Osteoblast (primary cell): ENCODE data around the gene FMO1. TPM values are rescaled to one million over a fixed set of nuclear protein-coding genes. Genes with fewer than 3 reads are reported as not detected.

Experiments
- DNase-seq: peaks from one replicate; pipeline ENCODE4 v3.0.0; 2011; ENCODE audit warnings: low spot score, mixed read lengths; ENCODE audit not compliant: insufficient read length; ENCODE audit errors: missing footprints
- H2AFZ ChIP-seq: 2 replicates; pipeline ENCODE4 v1.6.0; 2011; ENCODE audit warnings: mild to moderate bottlenecking, low read length
- H3K27ac ChIP-seq: 2 replicates; pipeline ENCODE4 v1.5.1; 2011; ENCODE audit warnings: mild to moderate bottlenecking, low read depth, low read length, moderate library complexity
- H3K27me3 ChIP-seq: 2 replicates; pipeline ENCODE4 v1.6.0; 2012; ENCODE audit warnings: mild to moderate bottlenecking, control low read depth, inconsistent platforms, low read length, moderate library complexity; ENCODE audit not compliant: insufficient read depth
- H3K36me3 ChIP-seq: 2 replicates; pipeline ENCODE4 v1.5.1; 2011; ENCODE audit warnings: mild to moderate bottlenecking, low read length, control low read depth, moderate library complexity; ENCODE audit not compliant: insufficient read depth
- H3K4me1 ChIP-seq: 2 replicates; pipeline ENCODE4 v1.5.1; 2011; ENCODE audit warnings: mild to moderate bottlenecking, low read length, control low read depth, moderate library complexity; ENCODE audit not compliant: insufficient read depth
- H3K4me2 ChIP-seq: 2 replicates; pipeline ENCODE4 v1.6.0; 2011; ENCODE audit warnings: mild to moderate bottlenecking, low read length; ENCODE audit not compliant: insufficient read depth
- H3K4me3 ChIP-seq: fragments of 200-600 bp; sonication (generic); 3 replicates; pipeline ENCODE4 v1.5.1; 2012; ENCODE audit warnings: mild to moderate bottlenecking, low read length, inconsistent platforms; ENCODE audit not compliant: insufficient read depth
- H3K79me2 ChIP-seq: 2 replicates; pipeline ENCODE4 v1.6.0; 2012; ENCODE audit warnings: mild to moderate bottlenecking, low read length, control low read depth, inconsistent platforms; ENCODE audit not compliant: insufficient read depth
- H3K9me3 ChIP-seq: 2 replicates; pipeline ENCODE4 v1.5.1; 2011; ENCODE audit warnings: low read depth, low read length, control low read depth
- H4K20me1 ChIP-seq: 2 replicates; pipeline ENCODE4 v1.6.0; 2012; ENCODE audit warnings: mild to moderate bottlenecking, low read length, control low read depth; ENCODE audit not compliant: insufficient read depth
- CTCF ChIP-seq: IDR thresholded peaks from 2 replicates; pipeline ENCODE4 v1.5.1; 2011; ENCODE audit warnings: mild to moderate bottlenecking, low read depth, low read length, moderate library complexity; ENCODE audit errors: extremely low read depth
- total RNA-seq: library from RNA; depleted of rRNA; stranded (reverse); fragments of >200 nt; gene quantifications from 2 replicates; pipeline ENCODE4 v1.2.3, GENCODE V29; 2012

FMO1 gene
- total RNA-seq, 1 donor: not detected

GRCh38 chr1:171279234-171279633 is 30.9 kb downstream of the FMO1 start:
- no peak overlapping the region for H3K27ac ChIP-seq
- H3K36me3 ChIP-seq: no peaks in the 10 kb centered on the region
- H3K4me2 ChIP-seq: no peak overlapping the region
- no peaks in the 10 kb centered on the region for H3K27me3 ChIP-seq
- DNase-seq: no peak
- no peaks in the 10 kb centered on the region for H3K4me1 ChIP-seq
- no peak overlapping the region for H3K4me3 ChIP-seq
- no peak for TF ChIP-seq CTCF
- H2AFZ ChIP-seq: no peak overlapping the region
- no peaks in the 10 kb centered on the region for H3K9me3 ChIP-seq
- H3K79me2 ChIP-seq: no peaks in the 10 kb centered on the region
- H4K20me1 ChIP-seq: no peaks in the 10 kb centered on the region

- Histone ChIP-seq H4K20me1 (no peaks in the 10 kb centered on the region), H3K27ac (no peak overlapping the region), H3K27me3 (no peaks in the 10 kb centered on the region), H3K4me2 (no peak overlapping the region), H3K9me3 (no peaks in the 10 kb centered on the region), H3K4me1 (no peaks in the 10 kb centered on the region), H3K36me3 (no peaks in the 10 kb centered on the region), H3K4me3 (no peak overlapping the region), H3K79me2 (no peaks in the 10 kb centered on the region), H2AFZ (no peak overlapping the region)
- DNase-seq: no peak
- TF ChIP-seq CTCF: no peak
Measured at GRCh38 chr1:171279678-171280077, 31.4 kb downstream of the FMO1 start.

GRCh38 chr1:171280599-171280998 is 32.3 kb downstream of the FMO1 start:
- Histone ChIP-seq H3K27me3 (no peaks in the 10 kb centered on the region), H3K4me2 (no peak overlapping the region), H3K4me3 (no peak overlapping the region), H3K36me3 (no peaks in the 10 kb centered on the region), H4K20me1 (no peaks in the 10 kb centered on the region), H3K79me2 (no peaks in the 10 kb centered on the region), H3K9me3 (no peaks in the 10 kb centered on the region), H3K4me1 (no peaks in the 10 kb centered on the region), H2AFZ (no peak overlapping the region), H3K27ac (no peak overlapping the region)
- DNase-seq: no peak
- no peak for TF ChIP-seq CTCF

- H3K4me2 ChIP-seq: no peak overlapping the region
- H2AFZ ChIP-seq: no peak overlapping the region
- no peak for TF ChIP-seq CTCF
- H3K27ac ChIP-seq: no peak overlapping the region
- H4K20me1 ChIP-seq: no peaks in the 10 kb centered on the region
- H3K4me1 ChIP-seq: no peaks in the 10 kb centered on the region
- no peaks in the 10 kb centered on the region for H3K9me3 ChIP-seq
- H3K36me3 ChIP-seq: no peaks in the 10 kb centered on the region
- no peaks in the 10 kb centered on the region for H3K27me3 ChIP-seq
- no peaks in the 10 kb centered on the region for H3K79me2 ChIP-seq
- peak; percentile 5 for DNase-seq
- H3K4me3 ChIP-seq: no peak overlapping the region
Measured at GRCh38 chr1:171286032-171286705, 37.9 kb downstream of the FMO1 start.
